ENCODE results near the gene CYP4F3.
"Not testable (repeated sequence)": the region's sequence is repeated elsewhere in the genome, so short reads cannot be mapped to it uniquely, and the experiment has no call there.

- TF ChIP-seq BHLHE40 (IDR thresholded peaks at IDR 0.05; ENCODE audit: borderline replicate concordance); TARDBP (IDR thresholded peaks at IDR 0.05); FOXM1 (IDR thresholded peaks at IDR 0.05; ENCODE audit: borderline replicate concordance); SP1 (IDR thresholded peaks at IDR 0.05); ARNT (IDR thresholded peaks at IDR 0.05); LEF1 (IDR thresholded peaks at IDR 0.05; ENCODE audit: borderline replicate concordance); ELF4 (IDR thresholded peaks at IDR 0.05); HDGF (IDR thresholded peaks at IDR 0.05; ENCODE audit: borderline replicate concordance); SUZ12 (IDR thresholded peaks at IDR 0.05); L3MBTL2 (conservative IDR thresholded peaks at IDR 0.05); FOXA1 (IDR thresholded peaks at IDR 0.05); FOXK2 (IDR thresholded peaks at IDR 0.05); ZNF384 (IDR thresholded peaks at IDR 0.05); PKNOX1 (IDR thresholded peaks at IDR 0.05): not testable (repeated sequence)
These were observed 9.4 kb downstream of the CYP4F3 start for GRCh38 chr19:15650123-15650522.

Data from HEK293T (cell line).